Stimulated activated CD8-positive, alpha-beta memory T cell treated with anti-CD3 and anti-CD28 coated beads, Interleukin-4, amount 100 ng/mL, for 1 hour (primary cell): ENCODE measurements around the gene ALK.

ENCODE experiments used
- DNase-seq, 2 donors: peaks; one replicate each; pipeline ENCODE4 v3.0.0-alpha.2; 2020; ENCODE audit warnings: low read depth in 2 of 2, low spot score in 1 of 2

ALK gene

DNA sequence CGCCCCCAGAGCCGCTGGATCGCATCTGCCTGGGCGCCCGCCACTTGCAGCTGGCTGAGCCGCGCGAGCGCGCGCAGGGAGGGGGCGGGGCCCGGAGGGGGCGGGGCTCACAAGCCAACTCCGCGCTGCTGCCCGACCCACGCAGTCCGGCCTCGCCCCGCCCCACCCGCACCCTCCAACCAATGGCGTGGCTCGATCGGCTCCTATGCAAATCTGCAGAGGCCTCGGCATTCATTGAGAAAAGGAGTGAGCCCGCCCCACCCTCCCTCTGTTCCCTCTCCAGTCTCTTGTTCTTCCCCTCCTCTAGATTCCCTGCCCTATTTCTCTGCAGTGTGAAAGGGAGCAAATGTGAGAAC lies at the start of gene ALK:
Gene ALK (minus strand): TSS at position 27 of the 356 bp plus-strand sequence. CDS start 927 bp downstream, outside the sequence.
- no peak for DNase-seq

DNA sequence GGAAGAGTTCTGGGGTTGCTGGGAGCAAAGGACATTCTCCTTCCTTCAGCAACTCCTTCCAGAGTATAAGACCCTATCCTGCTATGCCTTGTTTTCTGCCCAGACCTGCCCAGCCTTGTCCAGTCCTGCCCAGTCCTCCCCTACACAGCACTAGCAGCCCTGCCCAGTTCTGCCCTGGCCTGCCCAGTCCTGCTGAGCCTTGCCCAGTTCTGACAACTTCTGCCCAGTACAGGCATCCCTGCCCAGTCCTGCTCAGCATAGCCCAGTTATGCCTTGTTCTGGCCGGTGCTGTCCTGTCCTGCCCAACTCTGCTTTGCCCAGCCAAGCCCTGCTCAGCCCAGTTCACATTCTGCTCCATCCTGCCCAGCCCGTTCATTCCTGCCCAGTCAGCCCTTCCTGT lies 44.9 kb upstream of the ALK start:
- no peak for DNase-seq

DNA sequence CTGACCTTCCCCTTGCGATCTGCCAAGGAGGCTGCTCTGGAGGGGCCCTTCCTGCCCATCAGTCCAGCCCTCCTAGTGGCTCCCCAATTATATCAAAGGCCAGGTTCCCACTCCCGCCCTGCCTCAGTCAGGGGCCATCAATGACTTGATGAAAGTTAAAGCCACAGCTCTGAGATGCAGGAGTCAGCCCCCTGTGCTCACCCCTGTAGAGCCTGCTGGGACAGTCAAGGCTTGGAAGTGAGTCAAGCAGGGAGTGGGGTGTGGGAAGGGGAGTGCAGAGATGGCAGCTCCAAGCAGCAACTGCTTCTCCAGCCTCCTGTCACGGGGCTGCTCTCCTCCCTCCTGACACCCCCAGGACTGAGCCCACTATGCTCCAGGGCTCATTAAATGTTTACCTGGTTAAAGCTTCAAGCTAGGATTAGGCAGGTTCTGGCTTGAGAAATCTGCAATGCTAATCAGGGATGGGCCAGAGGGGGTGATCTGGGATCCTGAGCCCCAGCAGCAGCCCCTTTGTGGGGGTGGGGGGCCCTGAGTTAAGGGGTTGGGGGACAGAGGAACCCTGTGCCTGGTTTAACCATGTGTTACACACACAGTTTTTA lies 42.7 kb upstream of the ALK start:
- no peak for DNase-seq

DNA sequence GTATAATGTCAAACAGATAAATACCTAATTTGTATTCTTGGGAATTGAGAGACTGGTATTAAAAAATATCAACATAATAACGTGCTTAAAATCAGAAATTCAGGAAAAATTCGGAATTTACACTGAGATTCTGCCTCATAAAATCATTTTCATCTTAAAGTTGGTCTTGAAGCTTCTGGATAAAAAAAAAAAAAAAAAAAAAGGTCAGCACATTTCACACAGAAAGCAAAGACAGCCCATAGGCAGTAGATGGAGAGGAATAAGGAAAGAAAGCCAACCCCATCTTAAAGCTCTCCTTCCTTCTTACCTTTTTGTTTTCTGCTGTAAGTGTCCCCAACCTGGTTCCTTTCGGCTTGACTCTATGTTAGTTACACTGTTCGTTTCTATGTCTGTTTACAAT lies 41.5 kb upstream of the ALK start:
- DNase-seq: no peak

DNA sequence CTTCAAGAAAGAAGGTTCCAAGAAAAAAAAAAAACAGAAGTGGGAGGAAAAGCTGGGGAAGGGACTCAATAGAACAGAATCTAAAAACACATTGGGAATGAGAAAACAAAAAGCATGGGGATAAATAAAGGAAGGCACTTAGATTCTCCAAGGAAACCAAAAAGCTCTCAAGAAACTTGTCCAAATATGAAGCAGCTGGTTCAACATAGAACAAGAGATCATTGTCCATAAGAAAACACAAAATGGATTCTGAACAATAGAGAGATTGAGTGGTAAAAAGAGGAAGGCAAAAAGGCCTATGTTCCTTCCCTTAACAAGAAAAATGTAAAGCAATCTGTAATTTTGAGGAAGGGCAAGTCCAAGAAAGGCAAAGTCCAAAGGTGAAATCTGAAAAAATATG lies 32.9 kb upstream of the ALK start:
- DNase-seq: no peak

DNA sequence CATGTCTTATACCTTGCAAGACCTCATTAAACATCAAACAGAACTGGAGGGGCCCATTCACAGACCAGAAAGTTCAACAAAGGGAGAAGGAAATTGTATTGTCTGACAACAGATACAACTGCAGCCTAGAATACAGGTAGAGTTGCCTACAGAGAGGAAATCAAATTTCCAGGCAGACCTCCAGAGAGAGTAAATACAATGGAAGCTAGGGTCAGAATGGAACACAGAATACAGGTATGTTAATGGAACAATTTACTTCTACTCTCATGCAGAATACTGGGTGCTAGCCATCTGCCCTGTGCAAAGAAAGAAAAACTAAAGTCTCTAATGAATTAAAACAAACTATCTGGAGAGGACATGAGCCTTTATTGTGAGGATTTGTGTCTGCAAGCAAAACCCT lies 31.6 kb upstream of the ALK start:
- DNase-seq: no peak

DNA sequence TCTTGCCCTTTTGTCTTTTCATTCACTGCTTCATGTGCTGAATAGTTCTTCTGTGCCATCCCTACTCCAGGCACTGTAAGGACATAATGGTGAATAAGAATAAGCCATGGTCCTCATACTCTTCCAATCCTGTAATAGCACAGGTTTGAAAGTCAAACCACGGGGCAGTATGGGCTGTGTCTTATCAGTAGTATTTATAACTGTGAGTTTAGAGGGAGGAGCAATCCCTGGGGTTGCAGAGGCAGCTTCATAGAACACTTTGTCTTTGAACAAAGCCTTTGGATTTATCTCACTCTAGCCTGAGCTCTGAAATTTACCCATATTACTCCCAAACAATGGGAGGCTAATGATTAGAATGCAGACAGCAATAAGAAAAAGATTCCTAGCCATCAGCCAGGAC lies 30.2 kb upstream of the ALK start:
- no peak for DNase-seq

DNA sequence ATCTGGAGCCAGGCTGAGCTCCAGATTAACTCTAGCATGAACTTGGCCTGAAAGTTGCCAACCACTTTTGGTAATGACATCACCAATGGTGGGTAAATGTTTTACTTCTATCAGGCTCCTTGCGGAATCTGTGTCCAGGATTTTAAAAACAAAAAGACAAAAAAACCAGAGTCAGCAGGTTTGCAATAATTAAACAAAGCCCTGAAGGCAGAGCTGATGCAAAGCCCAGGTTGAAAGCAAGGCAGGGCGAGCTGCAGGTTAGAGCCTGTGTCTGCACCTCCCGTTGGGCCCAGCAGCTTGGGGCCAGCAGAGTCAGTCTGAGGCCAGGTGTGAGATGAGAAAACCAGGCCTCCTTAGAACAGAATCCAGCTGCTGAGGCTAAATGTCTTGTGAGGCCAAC lies 29.1 kb upstream of the ALK start:
- DNase-seq: no peak

DNA sequence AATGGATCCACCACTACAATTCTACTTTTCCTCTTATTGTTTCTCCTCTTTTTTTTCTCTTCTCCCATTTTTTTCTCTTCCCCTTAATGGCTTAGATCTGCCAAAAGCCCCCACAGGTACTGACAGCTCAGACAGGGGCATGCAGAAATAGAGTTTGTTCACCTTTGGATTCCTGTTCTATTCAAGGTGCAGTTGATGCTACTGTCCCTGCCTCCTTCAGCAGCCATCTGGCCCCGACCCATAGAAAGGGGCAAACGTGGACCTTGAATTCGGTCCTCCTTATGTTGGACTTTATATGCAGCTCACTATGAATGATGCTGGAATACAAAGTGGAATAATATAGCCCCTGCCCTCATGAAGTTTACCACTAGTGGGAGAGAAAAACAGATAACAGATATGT lies 27.7 kb upstream of the ALK start:
- no peak for DNase-seq

DNA sequence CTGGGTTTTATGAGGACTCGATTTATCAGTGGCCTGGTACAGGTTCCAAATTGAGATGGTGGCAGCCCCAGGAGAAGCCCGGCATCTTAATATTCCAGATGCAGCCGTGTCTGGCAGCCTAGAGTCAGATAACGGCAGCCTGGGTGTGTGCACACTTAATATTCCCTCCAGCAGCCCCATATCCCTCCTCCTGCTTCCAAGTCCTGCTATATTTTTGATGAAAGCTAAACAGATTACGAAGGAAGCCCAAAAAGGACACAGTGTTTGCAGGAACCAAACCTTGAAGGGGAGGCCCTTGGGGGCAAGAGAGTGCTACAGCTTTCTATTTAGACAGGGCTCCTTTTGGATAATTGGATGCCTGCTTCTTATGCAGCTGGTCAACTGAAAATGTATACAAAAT lies 25.1 kb upstream of the ALK start:
- DNase-seq: no peak

DNA sequence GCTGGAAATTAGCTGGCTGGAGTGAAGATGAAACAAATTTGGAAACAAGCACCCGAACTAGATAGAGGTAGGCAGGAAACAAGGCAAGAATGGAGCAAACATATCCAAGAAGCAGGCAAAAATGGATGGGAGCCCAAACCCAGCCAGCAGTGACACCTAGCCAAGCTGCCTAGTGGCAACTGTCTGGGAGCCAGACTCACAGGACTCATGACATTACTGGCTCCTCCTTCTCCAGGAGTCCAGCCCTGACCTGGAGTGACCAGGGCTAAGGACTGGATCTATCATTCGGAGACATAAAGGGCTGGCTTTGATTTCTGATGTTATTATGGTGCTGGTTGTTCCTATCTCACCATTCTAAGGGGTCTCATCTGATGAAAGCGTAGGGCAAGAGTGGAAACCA lies 21.3 kb upstream of the ALK start:
- no peak for DNase-seq

DNA sequence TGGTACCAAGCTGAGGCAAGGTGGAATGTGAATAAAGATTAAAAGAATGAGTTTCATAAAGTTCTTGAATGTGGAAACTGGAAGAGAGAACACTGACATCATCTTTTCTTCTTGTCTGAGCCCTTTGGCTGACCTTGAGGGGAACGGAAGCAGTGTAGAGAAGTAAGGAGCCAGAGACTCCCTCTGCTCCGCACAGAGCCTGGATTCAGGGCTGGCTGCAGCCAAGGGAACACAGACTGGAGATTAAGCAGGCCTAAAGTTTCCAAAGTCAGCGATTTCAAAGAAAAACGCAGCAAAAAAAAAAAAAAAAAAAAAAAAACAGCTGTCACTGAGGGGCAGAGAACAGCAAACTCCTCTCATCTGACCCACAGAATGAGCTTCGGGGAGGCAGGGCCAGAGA lies 19.3 kb upstream of the ALK start:
- no peak for DNase-seq

DNA sequence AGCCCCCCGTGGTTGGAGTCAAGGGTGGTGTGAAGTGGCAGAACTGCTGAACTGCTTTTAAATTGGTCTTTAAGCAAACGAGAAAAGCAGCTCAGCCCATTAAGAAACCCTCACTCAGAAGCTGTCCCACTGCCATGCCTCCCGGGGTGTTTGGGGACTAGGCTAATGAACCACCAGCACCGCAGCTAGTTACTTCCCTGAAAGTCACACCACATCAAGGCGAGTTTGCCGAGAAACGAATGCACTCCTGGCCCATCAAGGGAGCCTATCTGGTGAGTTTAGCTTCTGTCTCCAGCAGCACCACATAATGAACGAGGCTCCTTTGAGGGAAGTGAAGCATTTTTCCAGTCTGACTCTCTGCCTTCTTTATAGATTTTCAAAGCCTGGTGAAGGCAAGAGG lies 14.6 kb upstream of the ALK start:
- no peak for DNase-seq

DNA sequence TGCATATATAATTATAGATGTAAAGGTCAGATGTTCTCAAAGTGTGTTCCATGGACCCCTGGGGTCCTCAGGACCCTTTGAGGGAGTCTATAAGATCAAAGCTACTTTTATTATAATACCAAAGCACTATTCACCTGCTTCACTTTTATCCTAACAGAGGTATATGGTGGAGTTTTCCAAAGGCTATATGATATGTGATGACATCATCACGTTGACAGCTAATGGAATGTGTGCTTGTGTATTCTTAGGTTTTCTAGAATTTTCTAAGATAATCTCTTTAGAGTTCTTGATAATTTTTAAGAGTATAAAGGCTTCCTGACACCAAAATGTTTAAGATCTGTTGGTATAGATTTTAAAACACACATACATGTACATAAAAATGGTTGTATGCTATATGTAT lies 10.4 kb upstream of the ALK start:
- DNase-seq: no peak

DNA sequence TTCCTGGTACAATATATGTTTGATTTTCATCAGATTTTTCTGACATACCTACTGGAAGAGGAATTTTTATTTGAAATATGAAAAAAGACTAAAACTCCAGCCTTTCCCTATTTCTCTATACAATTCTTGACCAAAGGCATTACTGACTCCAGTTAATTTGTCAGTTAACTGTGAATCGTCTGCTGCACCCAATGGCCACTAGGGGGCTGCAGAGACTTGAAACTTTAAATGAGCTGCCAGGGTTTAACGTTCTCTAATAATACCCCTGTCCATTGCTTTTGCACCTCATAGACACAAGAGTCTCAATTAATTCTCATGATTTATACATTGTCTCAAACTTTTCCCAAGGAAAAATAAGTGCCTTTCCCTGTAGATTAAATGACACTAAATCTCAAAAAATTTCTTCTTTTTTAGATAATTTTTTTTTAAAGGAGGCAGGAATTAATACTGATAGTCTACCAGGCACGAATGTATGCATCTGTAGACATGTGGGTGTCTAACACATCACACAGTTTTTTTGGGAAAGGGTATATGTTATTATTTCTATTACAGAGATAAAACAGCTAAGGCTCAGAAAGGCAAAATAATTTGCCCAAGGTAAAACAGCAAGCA lies 1.8 kb upstream of the ALK start:
- no peak for DNase-seq

DNA sequence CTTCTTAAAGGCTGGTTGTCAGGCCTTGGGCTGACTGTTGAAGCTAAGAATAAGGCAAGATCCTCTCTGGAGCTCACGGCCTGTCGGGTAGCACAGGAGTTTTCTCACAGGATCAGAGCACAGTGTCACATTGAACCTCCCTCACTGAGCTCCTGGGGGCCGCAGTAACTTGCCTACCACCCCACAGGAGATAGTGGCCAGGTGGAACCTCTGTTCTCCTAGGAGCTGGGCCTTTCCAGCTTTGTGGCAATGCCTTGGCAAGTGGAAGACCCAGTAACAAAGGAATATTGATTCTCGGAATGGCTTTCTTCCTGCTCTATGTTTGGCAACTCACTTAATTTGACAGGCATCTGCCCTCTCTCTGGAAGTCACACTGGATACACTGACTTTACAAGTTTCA lies 1.2 kb upstream of the ALK start:
- DNase-seq: no peak

DNA sequence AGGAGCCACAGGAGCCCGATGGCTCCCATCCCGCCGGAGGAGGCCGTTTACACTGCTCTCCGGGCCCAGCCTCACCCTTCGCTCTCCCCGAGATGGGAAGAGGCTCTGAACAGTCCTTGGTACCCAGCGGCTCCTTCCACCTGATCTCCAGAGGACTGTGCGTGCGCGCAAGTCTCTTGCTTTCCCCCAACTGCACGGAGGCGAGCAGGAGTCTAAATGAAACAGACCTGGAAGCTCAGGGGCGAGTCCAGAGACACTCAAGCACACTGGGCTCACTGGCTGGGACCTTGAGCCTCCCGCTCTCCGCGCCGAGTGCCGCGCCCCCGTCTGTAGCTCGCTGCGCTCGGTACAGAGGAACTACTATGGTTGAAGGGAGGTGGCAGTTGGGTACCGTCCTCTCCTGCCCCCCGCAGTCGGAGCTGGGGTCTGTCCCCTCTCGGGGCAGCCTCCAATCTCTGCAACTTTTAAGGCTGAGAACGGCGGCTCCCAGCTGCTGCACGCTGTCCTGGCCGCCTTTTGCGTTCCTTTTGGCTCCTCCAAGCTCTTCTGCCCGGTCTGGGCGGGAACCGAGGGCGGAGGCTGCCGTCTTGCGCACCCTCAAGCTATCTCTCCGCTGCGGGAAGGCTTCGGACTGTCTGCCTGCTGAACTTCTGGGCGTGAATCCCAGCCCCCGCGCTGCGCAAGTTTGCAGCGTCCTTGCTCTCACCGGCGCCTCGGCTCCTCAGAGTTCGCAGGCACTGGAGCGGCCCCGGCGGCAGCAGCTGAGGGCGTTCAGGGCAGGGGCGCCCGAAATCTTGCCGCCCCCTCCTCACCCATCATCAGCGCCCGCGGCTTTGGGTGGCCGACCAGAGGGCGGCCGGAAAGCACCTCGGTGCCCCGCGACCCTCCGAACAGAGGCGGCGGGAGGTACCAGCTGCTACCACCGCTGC lies 491 bp downstream of the ALK start:
- no peak for DNase-seq

DNA sequence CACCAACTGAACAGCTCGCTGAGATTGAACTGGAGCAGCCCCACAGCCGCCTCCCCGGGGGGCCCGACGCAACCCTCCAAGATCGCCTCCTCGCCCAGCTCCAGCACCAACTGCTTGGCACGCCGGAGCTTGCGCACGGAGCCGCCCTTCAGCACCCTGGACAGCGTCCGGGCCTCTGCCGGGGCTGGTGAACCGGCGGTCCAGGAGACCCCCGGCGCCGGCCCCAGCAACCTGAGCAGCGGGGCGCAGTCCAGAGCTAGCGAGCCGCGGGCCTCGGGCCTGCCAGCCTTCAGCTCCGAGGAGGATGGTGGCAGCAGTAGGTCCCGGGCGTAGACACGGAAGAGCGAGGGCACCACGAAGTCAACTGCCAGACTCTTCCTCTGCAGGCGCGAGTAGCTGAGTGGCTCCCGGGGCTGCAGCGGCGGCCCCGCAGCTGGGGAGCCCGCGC lies 1.2 kb downstream of the ALK start:
- DNase-seq: no peak

DNA sequence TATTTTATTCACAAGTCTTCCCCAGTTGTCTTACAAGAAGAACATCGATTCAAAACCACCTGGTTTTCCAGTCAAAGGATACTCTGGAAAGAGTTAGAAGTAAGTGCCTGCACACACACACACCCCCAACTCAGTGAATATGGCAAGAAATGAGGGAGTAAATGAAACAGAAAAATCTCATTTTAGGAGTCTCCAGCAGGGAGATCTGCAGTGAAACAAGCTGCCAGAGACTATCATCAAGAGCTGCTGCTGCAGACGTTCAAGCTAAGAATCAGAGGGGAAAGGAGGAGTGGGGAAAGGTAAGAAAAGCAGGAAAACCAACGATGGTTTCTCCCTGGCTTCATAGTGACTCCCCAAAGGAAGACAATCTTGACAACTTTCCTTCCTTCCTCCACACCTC lies 2.4 kb downstream of the ALK start:
- DNase-seq: no peak

DNA sequence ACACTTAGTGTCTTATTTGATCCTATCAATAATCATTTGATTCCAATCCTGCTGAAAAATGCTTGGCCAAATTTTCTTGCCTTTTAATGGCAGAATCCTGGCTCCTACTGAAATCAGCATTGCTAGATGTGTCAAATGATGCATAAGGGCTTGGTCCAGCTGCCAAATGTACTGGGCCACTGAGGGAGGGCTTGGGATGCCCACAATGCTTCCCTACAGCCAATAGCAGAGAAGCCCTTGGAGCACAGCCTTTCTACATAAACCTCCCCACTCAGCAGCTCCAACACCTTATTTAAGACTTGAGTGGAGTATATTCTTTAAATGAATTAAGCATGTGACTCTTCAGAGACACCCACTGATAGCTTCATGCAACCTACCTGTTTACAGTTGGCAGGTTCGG lies 3.6 kb downstream of the ALK start:
- no peak for DNase-seq

DNA sequence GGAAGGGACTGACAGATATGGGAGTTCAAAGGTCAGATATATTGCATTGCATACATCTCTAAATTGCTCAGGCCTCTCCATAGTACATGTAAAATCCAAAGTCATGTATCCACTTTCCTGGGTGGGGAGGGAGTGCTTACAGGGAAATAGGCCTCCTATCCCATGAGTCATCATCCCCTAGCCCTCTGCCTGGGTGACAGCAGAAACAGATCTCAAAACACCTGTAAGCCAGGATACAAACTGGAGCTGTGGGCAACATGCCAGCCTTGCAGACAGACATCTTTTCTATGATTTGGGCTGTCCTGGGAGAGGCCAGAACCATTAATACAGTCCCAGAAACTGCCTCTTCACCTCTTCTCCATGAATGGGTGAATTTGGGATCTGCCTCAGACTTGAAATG lies 4.8 kb downstream of the ALK start:
- DNase-seq: no peak

DNA sequence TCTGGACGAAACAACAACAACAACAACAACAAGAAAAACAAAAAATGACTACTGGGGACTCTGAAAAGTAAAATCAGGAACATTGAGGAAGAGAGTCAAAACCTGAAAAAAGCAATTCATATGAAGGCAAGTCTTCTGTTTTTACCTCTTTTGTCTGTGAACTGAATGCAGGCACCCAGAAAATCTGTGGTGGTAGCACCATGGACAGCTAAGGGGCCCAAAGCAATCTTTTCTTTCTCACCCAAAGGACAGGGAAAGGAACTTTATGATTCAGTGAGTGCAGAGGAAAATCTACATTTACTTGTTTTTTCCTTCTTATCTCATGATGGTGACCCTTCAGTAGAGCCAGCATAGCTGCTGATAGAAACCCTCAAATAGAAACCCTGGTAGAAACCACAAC lies 10.4 kb downstream of the ALK start:
- DNase-seq: no peak
